HT1080 (cell line): ENCODE results near the gene PYCR2. TPM values are rescaled to one million over a fixed set of nuclear protein-coding genes. Genes with fewer than 3 reads are reported as not detected.

Source experiments
- DNase-seq: peaks from one replicate; pipeline ENCODE4 v3.0.0-alpha.2; 2015; ENCODE audit warnings: low read depth
- small RNA-seq: library from RNA; depleted of rRNA; stranded (forward); fragments of <200 nt; gene quantifications from one replicate; pipeline ENCODE3, GENCODE V24; 2014
- total RNA-seq: library from RNA; depleted of rRNA; stranded (reverse); fragments of >200 nt; shearing (Covaris generic); gene quantifications from 2 replicates; pipeline ENCODE4 v1.2.3, GENCODE V29; 2014; rRNA removed

PYCR2 gene
- total RNA-seq, 1 experiment from 2014 or later: 65.9 TPM

GRCh38 chr1:225879521-225880221, 44.4 kb downstream of the PYCR2 start:
- DNase-seq: no peak

GRCh38 chr1:225878282-225878681, 45.8 kb downstream of the PYCR2 start:
- DNase-seq: no peak

GRCh38 chr1:225877580-225877979, 46.5 kb downstream of the PYCR2 start:
- peak; percentile 37 for DNase-seq

- no peak for DNase-seq
These were observed 47.0 kb downstream of the PYCR2 start for GRCh38 chr1:225876900-225877510.

- peak; percentile 49 for DNase-seq
These were observed 48.8 kb downstream of the PYCR2 start for GRCh38 chr1:225875044-225875815.

- no peak for DNase-seq
These were observed 49.6 kb downstream of the PYCR2 start for GRCh38 chr1:225874431-225874830.

GRCh38 chr1:225873281-225873850, 50.7 kb downstream of the PYCR2 start:
- no peak for DNase-seq

GRCh38 chr1:225872075-225872430, 52.0 kb downstream of the PYCR2 start:
- peak; percentile 31 for DNase-seq

- no peak for DNase-seq
These were observed 52.5 kb downstream of the PYCR2 start for GRCh38 chr1:225871359-225872074.

GRCh38 chr1:225870911-225871310, 53.1 kb downstream of the PYCR2 start:
- no peak for DNase-seq

Small RNA genes within 50 kb of the gene (small RNA-seq; reads per million reads assigned to genes)
- gene AL117348.1 (not detected), gene NDUFA3P3 (not detected)

Other genes with a start within 250 kb of the PYCR2 start
- 217 and 241 TPM in 2 replicates for gene SRP9, start 146.4 kb downstream of the PYCR2 start, total RNA-seq
- 8.4 and 17.7 TPM in 2 replicates for gene EPHX1, start 114.1 kb downstream of the PYCR2 start, total RNA-seq
- gene TMEM63A, start 41.9 kb downstream of the PYCR2 start, total RNA-seq: 5.1 and 7.8 TPM in 2 replicates
- not detected in 2 replicates for gene LEFTY1, start 35.1 kb downstream of the PYCR2 start, total RNA-seq
- gene LEFTY2, start 17.0 kb upstream of the PYCR2 start, total RNA-seq: 1.3 TPM in 1 of 2 replicates, not detected in the other
- 13.5 and 15.9 TPM in 2 replicates for gene SDE2, start 75.1 kb upstream of the PYCR2 start, total RNA-seq
- 191 and 346 TPM in 2 replicates for gene H3-3A, start 138.5 kb upstream of the PYCR2 start, total RNA-seq